Measurements from ENCODE around the gene AGXT2. TPM values are rescaled to one million over a fixed set of nuclear protein-coding genes. Genes with fewer than 3 reads are reported as not detected.
"Not testable (repeated sequence)": the region's sequence is repeated elsewhere in the genome, so short reads cannot be mapped to it uniquely, and the experiment has no call there.

Gene AGXT2
- total RNA-seq, 2 experiments from 2014 or later: not detected

GRCh38 chr5:35001842-35002241 is 45.9 kb downstream of the AGXT2 start:
- DNase-seq: no peak
- no peaks in the 10 kb centered on the region for H3K4me1 Mint-ChIP-seq
- H3K27ac Mint-ChIP-seq: no peak overlapping the region
- peaks cover 19% of the 10 kb centered on the region for H3K27me3 Mint-ChIP-seq
- H3K36me3 Mint-ChIP-seq (ENCODE audit: low read depth): no peaks in the 10 kb centered on the region
- ChIA-PET CTCF (interaction anchor here (2.0 to 3.0 kb wide), 4 partner anchors 9 to 479 kb away, joined by 6 to 24 read pairs (median 16); no protein-coding TSS in a partner anchor), POLR2A (no interaction called here)
- no peaks in the 10 kb centered on the region for H3K9me3 Mint-ChIP-seq
- H3K4me3 Mint-ChIP-seq: no peak overlapping the region

GRCh38 chr5:34998058-34998789 is 49.5 kb downstream of the AGXT2 start:
- no peak for DNase-seq
- no peak overlapping the region for H3K4me3 Mint-ChIP-seq

GRCh38 chr5:34996261-34996660 is 51.5 kb downstream of the AGXT2 start:
- no peak overlapping the region for H3K27ac Mint-ChIP-seq
- no peak overlapping the region for H3K4me3 Mint-ChIP-seq
- H3K27me3 Mint-ChIP-seq: peaks cover 34% of the 10 kb centered on the region
- POLR2A ChIA-PET: no interaction called here
- no peaks in the 10 kb centered on the region for H3K9me3 Mint-ChIP-seq
- H3K4me1 Mint-ChIP-seq: no peaks in the 10 kb centered on the region
- no peak for DNase-seq
- CTCF ChIA-PET: no interaction called here
- no peaks in the 10 kb centered on the region for H3K36me3 Mint-ChIP-seq (ENCODE audit: low read depth)

More at GRCh38 chr5:34998058-34998789, 49.5 kb downstream of the AGXT2 start:
- ChIA-PET CTCF (no interaction called here), POLR2A (no interaction called here)
- Mint-ChIP-seq H3K9me3 (no peaks in the 10 kb centered on the region), H3K4me1 (no peaks in the 10 kb centered on the region), H3K36me3 (ENCODE audit: low read depth) (no peaks in the 10 kb centered on the region), H3K27me3 (peaks cover 32% of the 10 kb centered on the region), H3K27ac (no peak overlapping the region)

- Mint-ChIP-seq H3K27me3 (peaks cover 28% of the 10 kb centered on the region), H3K4me3 (no peak overlapping the region), H3K36me3 (ENCODE audit: low read depth) (no peaks in the 10 kb centered on the region), H3K4me1 (no peaks in the 10 kb centered on the region), H3K27ac (no peak overlapping the region), H3K9me3 (no peaks in the 10 kb centered on the region)
- CTCF ChIA-PET: interaction anchor here (3.2 kb wide), 1 partner anchor 9 kb away, joined by 13 read pairs; no protein-coding TSS in a partner anchor
- DNase-seq: no peak
- POLR2A ChIA-PET: no interaction called here
Measured at GRCh38 chr5:34993951-34994350, 53.8 kb downstream of the AGXT2 start.

GRCh38 chr5:34991486-34992238 is 56.1 kb downstream of the AGXT2 start:
- no peak for DNase-seq
- CTCF ChIA-PET: interaction anchor here (3.2 kb wide), 1 partner anchor 11 kb away, joined by 13 read pairs; no protein-coding TSS in a partner anchor

GRCh38 chr5:34986965-34987364 is 60.8 kb downstream of the AGXT2 start:
- Mint-ChIP-seq H3K9me3 (peaks cover 13% of the 10 kb centered on the region), H3K4me3 (no peak overlapping the region), H3K27me3 (peaks cover 20% of the 10 kb centered on the region), H3K4me1 (no peaks in the 10 kb centered on the region), H3K36me3 (ENCODE audit: low read depth) (peaks cover 6% of the 10 kb centered on the region), H3K27ac (no peak overlapping the region)
- POLR2A ChIA-PET: no interaction called here
- CTCF ChIA-PET: interaction anchor here (1.0 kb wide), 1 partner anchor 16 kb away, joined by 5 read pairs; no protein-coding TSS in a partner anchor
- no peak for DNase-seq

More at GRCh38 chr5:34991486-34992238, 56.1 kb downstream of the AGXT2 start:
- Mint-ChIP-seq H3K9me3 (peaks cover 10% of the 10 kb centered on the region), H3K4me1 (no peaks in the 10 kb centered on the region), H3K27ac (no peak overlapping the region), H3K36me3 (ENCODE audit: low read depth) (peaks cover 6% of the 10 kb centered on the region), H3K27me3 (peaks cover 35% of the 10 kb centered on the region), H3K4me3 (no peak overlapping the region)
- POLR2A ChIA-PET: no interaction called here

- Mint-ChIP-seq H3K27ac (no peak overlapping the region), H3K4me1 (no peaks in the 10 kb centered on the region)
Measured at GRCh38 chr5:34982823-34983222, 64.9 kb downstream of the AGXT2 start.

GRCh38 chr5:34978681-34979080 is 69.1 kb downstream of the AGXT2 start:
- H3K27me3 Mint-ChIP-seq: peaks cover 5% of the 10 kb centered on the region
- CTCF ChIA-PET: no interaction called here
- H3K9me3 Mint-ChIP-seq: peaks cover 6% of the 10 kb centered on the region
- POLR2A ChIA-PET: no interaction called here
- H3K4me3 Mint-ChIP-seq: no peak overlapping the region
- H3K36me3 Mint-ChIP-seq (ENCODE audit: low read depth): no peaks in the 10 kb centered on the region
- H3K27ac Mint-ChIP-seq: no peak overlapping the region
- no peak for DNase-seq
- H3K4me1 Mint-ChIP-seq: no peaks in the 10 kb centered on the region

More at GRCh38 chr5:34982823-34983222, 64.9 kb downstream of the AGXT2 start:
- Mint-ChIP-seq H3K9me3 (peaks cover 16% of the 10 kb centered on the region), H3K27me3 (peaks cover 12% of the 10 kb centered on the region), H3K4me3 (no peak overlapping the region), H3K36me3 (ENCODE audit: low read depth) (peaks cover 6% of the 10 kb centered on the region)
- ChIA-PET POLR2A (no interaction called here), CTCF (interaction anchor here (0.6 kb wide), 1 partner anchor 391 kb away, joined by 3 read pairs; no protein-coding TSS in a partner anchor)
- no peak for DNase-seq

GRCh38 chr5:34977934-34978613 is 69.7 kb downstream of the AGXT2 start:
- CTCF ChIA-PET: interaction anchor here (0.7 kb wide), 1 partner anchor 25 kb away, joined by 3 read pairs; no protein-coding TSS in a partner anchor
- peaks cover 5% of the 10 kb centered on the region for H3K27me3 Mint-ChIP-seq
- no peak overlapping the region for H3K27ac Mint-ChIP-seq
- H3K9me3 Mint-ChIP-seq: peaks cover 6% of the 10 kb centered on the region
- H3K36me3 Mint-ChIP-seq (ENCODE audit: low read depth): no peaks in the 10 kb centered on the region
- no peak overlapping the region for H3K4me3 Mint-ChIP-seq
- POLR2A ChIA-PET: no interaction called here
- DNase-seq: no peak
- no peaks in the 10 kb centered on the region for H3K4me1 Mint-ChIP-seq

GRCh38 chr5:34976347-34976746 is 71.4 kb downstream of the AGXT2 start:
- no peak for DNase-seq
- CTCF ChIA-PET: interaction anchor here (1.9 kb wide), 1 partner anchor 27 kb away, joined by 4 read pairs; no protein-coding TSS in a partner anchor

GRCh38 chr5:34971655-34972054 is 76.1 kb downstream of the AGXT2 start:
- DNase-seq, POLR2A ChIA-PET, H3K4me3 Mint-ChIP-seq: not testable (repeated sequence)

More at GRCh38 chr5:34976347-34976746, 71.4 kb downstream of the AGXT2 start:
- no peaks in the 10 kb centered on the region for H3K9me3 Mint-ChIP-seq
- peaks cover 3% of the 10 kb centered on the region for H3K27me3 Mint-ChIP-seq
- POLR2A ChIA-PET: no interaction called here
- H3K4me3 Mint-ChIP-seq: no peak overlapping the region
- no peak overlapping the region for H3K27ac Mint-ChIP-seq
- H3K4me1 Mint-ChIP-seq: no peaks in the 10 kb centered on the region
- no peaks in the 10 kb centered on the region for H3K36me3 Mint-ChIP-seq (ENCODE audit: low read depth)

GRCh38 chr5:34970552-34970951 is 77.2 kb downstream of the AGXT2 start:
- DNase-seq: no peak

More at GRCh38 chr5:34971655-34972054, 76.1 kb downstream of the AGXT2 start:
- CTCF ChIA-PET; H3K9me3 Mint-ChIP-seq; H3K36me3 Mint-ChIP-seq (ENCODE audit: low read depth); H3K27ac Mint-ChIP-seq; H3K27me3 Mint-ChIP-seq; H3K4me1 Mint-ChIP-seq: not testable (repeated sequence)

GRCh38 chr5:34968258-34968657 is 79.5 kb downstream of the AGXT2 start:
- no peak overlapping the region for H3K4me3 Mint-ChIP-seq
- no peak for DNase-seq
- no peaks in the 10 kb centered on the region for H3K4me1 Mint-ChIP-seq
- peaks cover 19% of the 10 kb centered on the region for H3K36me3 Mint-ChIP-seq (ENCODE audit: low read depth)
- ChIA-PET POLR2A (no interaction called here), CTCF (interaction anchor here (1.0 to 1.8 kb wide), 2 partner anchors 10 to 35 kb away, joined by 4 to 5 read pairs; no protein-coding TSS in a partner anchor)
- H3K27ac Mint-ChIP-seq: no peak overlapping the region
- H3K9me3 Mint-ChIP-seq: peaks cover 10% of the 10 kb centered on the region
- H3K27me3 Mint-ChIP-seq: no peaks in the 10 kb centered on the region

More at GRCh38 chr5:34970552-34970951, 77.2 kb downstream of the AGXT2 start:
- Mint-ChIP-seq H3K27me3 (peaks cover under 1% of the 10 kb centered on the region), H3K36me3 (ENCODE audit: low read depth) (peaks cover 19% of the 10 kb centered on the region), H3K27ac (no peak overlapping the region), H3K9me3 (peaks cover 10% of the 10 kb centered on the region), H3K4me1 (no peaks in the 10 kb centered on the region), H3K4me3 (no peak overlapping the region)
- CTCF ChIA-PET: no interaction called here
- POLR2A ChIA-PET: no interaction called here

Data from activated CD4-positive, alpha-beta memory T cell treated with anti-CD3 and anti-CD28 coated beads, Interleukin-2, amount 10 ng/mL, durations not matched to agents 7 days and 5 days (primary cell).